ENCODE data around the gene UNC80.

Gene UNC80

GRCh38 chr2:209917154-209917771 lies 145.6 kb downstream of the UNC80 start:
- DNase-seq (ENCODE audit: low read depth) = no peak

- no peak for DNase-seq (ENCODE audit: low read depth)
Observed at GRCh38 chr2:209918251-209918650, 146.6 kb downstream of the UNC80 start.

- DNase-seq (ENCODE audit: low read depth) = no peak
Observed at GRCh38 chr2:209922116-209922515, 150.5 kb downstream of the UNC80 start.

DNA sequence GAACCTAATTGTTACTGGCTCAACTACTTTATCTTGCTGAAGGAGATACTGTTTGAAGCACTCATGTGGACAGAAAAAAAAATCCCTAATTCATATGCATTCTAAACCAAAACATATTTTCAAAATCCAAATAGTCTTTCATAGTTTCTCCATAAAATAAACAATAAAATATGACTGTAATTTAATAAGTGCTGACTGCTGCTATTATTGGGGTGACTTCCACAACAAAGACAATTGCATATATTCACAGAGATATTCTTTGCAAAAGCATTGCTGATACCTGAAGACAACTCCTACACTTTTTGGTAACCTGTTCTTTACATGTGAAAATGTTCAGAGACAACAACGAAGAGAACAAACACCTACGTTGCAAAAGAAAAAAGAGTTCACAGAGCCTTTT lies 157.7 kb downstream of the UNC80 start:
- DNase-seq (ENCODE audit: low read depth) = no peak

GRCh38 chr2:209933499-209934483 lies 162.2 kb downstream of the UNC80 start:
- no peak for DNase-seq (ENCODE audit: low read depth)

GRCh38 chr2:209936106-209936666 lies 164.6 kb downstream of the UNC80 start:
- no peak for DNase-seq (ENCODE audit: low read depth)

GRCh38 chr2:209937893-209938292 lies 166.3 kb downstream of the UNC80 start:
- no peak for DNase-seq (ENCODE audit: low read depth)

DNA sequence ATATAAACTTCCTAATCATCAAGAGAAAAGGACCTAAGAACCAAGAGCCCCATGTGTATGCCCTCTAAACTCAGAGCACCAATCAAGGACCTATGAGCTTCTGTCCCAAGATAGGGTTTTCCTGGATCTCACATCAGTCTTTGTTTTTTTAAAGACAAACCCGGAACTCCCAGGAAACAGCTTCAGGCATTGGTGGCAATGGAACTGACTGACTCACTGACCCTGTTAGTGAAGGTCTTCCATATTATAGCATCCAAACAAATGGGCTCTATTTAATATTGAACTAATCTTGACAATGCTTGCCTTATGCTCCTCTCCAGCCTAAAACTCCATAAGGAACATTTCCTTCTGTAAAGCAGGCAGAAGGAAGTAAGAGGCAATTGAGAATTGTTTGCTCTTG lies 167.3 kb downstream of the UNC80 start:
- DNase-seq (ENCODE audit: low read depth) = no peak

- DNase-seq (ENCODE audit: low read depth) = no peak
Observed at GRCh38 chr2:209940936-209941335, 169.3 kb downstream of the UNC80 start.

- DNase-seq (ENCODE audit: low read depth) = no peak
Observed at GRCh38 chr2:209942426-209942825, 170.8 kb downstream of the UNC80 start.

- DNase-seq (ENCODE audit: low read depth) = no peak
Observed at GRCh38 chr2:209942936-209943605, 171.4 kb downstream of the UNC80 start.

- no peak for DNase-seq (ENCODE audit: low read depth)
Observed at GRCh38 chr2:209943776-209944175, 172.1 kb downstream of the UNC80 start.

GRCh38 chr2:209946539-209946938 lies 174.9 kb downstream of the UNC80 start:
- DNase-seq (ENCODE audit: low read depth) = no peak

DNA sequence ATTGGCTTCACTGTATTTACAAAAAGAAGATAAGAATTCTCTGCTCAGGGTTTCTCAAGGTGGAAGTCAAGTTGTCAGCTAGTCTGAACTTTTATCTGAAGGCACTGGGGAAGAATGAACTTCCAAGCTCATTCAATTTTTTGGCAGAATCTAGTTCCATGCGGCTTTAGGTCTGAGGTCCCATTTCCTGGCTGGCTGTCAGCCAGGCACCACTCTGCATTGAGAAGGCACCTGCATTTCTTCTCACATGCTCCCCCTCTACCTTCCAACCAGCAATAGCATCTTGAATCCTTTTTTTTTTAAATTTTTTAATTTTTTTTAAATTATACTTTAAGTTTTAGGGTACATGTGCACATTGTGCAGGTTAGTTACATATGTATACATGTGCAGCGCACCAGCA lies 184.6 kb downstream of the UNC80 start:
- no peak for DNase-seq (ENCODE audit: low read depth)

DNA sequence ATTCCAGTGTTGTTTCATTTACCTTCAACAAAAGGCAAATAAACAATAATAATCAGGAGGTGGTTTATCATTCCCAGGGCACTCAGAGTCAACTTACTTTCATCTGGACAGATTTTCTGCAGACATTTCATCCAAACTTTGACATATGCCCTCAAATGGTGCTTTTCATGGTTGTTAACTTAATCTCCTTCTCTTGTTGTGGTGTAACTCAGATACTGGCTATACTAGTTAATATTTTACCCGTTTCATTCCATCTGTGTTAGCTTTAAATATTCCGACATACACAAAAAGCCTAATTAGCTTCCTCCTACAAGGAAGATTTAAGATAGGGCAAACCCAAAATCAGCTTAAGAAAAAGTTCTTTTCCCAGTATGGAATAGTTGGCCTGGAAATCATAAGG lies 186.4 kb downstream of the UNC80 start:
- no peak for DNase-seq (ENCODE audit: low read depth)

DNA sequence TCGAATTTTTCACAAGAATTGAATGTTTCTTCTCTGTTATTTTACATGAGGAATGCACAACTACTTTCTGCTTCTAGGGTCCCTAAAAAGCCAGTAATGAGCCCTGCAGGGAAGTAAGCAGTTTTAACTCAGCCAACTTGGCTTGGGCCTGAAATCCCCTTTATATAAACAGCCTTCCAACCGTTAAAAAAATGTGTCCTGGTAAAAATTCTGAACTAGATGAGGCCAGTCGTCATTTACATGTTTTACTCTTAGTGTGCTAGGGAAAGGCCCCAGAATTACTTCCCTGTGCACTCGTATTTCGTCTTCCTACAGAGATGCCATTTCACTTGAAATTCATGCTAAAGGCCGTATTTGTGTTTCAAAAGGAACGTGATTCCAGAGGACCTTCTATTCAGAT lies 188.4 kb downstream of the UNC80 start:
- DNase-seq (ENCODE audit: low read depth) = no peak

GRCh38 chr2:209960676-209961630 lies 189.3 kb downstream of the UNC80 start:
- peak; percentile 2 for DNase-seq (ENCODE audit: low read depth)

DNA sequence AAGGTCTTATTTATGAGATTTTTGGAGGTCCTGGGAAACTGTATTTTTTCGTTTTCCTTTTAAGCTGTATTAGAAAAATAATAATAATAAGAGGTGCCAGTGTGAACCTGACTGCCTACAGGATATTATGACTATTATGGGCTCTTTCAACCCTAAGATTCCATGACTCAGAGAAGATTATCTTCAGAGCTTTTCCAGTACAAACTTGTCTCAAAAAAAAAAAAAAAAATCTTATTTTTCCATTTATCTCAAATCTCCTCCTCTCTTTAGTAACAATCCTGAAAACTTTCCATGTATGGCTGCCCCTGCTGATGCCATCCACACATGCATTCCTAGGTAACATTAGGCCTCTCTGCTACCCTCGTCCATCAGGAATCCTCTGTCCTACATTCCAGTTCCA lies 194.1 kb downstream of the UNC80 start:
- no peak for DNase-seq (ENCODE audit: low read depth)

DNA sequence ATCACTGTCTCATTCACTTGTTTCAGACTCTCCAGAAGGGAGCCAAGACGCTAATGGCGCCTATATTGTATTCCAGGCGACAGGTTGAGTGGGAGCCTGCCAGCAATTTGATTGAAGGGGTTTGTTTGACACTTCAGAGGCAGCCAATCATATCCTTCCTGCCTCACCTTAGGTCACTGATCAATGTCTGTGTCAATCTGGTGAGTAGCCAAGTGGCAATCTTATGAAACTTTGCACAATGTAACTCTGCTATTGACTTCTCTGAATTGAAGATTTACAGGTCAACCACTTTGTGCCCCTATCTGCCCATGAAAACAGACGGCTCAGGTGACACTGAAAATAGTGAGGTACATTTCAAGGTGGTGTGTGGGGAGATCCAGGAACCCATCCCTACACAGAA lies 198.1 kb downstream of the UNC80 start:
- DNase-seq (ENCODE audit: low read depth) = no peak

DNA sequence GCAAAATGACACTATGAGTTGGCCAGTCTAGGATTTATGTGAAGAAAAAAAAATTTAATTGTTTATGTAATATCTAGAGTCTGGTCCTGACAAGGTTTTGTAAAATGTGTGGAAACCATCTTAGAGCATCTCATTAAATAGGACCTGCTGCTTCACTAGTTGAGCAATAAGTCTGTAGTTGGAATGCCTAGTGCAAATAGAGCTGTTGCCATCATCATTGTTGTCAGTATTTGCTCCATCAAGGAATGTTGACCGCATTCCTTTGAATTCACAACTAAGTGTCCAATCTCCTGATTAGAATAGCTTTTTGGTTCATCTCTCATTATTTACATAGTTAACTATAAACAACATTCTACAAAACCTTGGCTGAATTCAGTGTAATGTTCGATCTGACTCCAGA lies 198.6 kb downstream of the UNC80 start:
- DNase-seq (ENCODE audit: low read depth) = no peak

- no peak for DNase-seq (ENCODE audit: low read depth)
Observed at GRCh38 chr2:209970711-209971110, 199.1 kb downstream of the UNC80 start.
